Prostate gland (tissue), 2 donors: ENCODE data around the gene PAFAH1B1.

ENCODE experiments used
- CTCF ChIP-seq, 4 experiments: fragments of 200-600 bp in 2 of 4; fragments of 450-650 bp in 2 of 4; sonication (generic) in 2 of 4; IDR thresholded peaks; 1 replicate in 3 of 4; 2 replicates in 1 of 4; pipeline ENCODE4 v1.5.1; 2016 to 2019; ENCODE audit warnings: antibody characterized with exemption in 4 of 4, mild to moderate bottlenecking in 2 of 4, moderate library complexity in 2 of 4
- POLR2A ChIP-seq: fragments of 450-650 bp; IDR thresholded peaks from one replicate; pipeline ENCODE4 v1.6.1; 2016; ENCODE audit warnings: antibody characterized with exemption, mild to moderate bottlenecking

- TF ChIP-seq CTCF (IDR thresholded peaks at IDR 0.05) (no peak), POLR2A (no peak)
These were observed 111.4 kb downstream of the PAFAH1B1 start for GRCh38 chr17:2704890-2705248.
